ENCODE measurements around the gene RAMACL.

Gene RAMACL

GRCh38 chr6:166618251-166618650 lies 31.8 kb upstream of the RAMACL start:
- DNase-seq (ENCODE audit: low read depth in 3 of 3), result no peak

- DNase-seq (ENCODE audit: low read depth in 3 of 3), result no peak
Observed at GRCh38 chr6:166617359-166617758, 30.9 kb upstream of the RAMACL start.

- DNase-seq (ENCODE audit: low read depth in 3 of 3), result no peak
Observed at GRCh38 chr6:166616261-166617238, 30.1 kb upstream of the RAMACL start.

- no peak for DNase-seq (ENCODE audit: low read depth in 3 of 3)
Observed at GRCh38 chr6:166615059-166615770, 28.7 kb upstream of the RAMACL start.

- DNase-seq (ENCODE audit: low read depth in 3 of 3), result no peak
Observed at GRCh38 chr6:166614589-166614988, 28.1 kb upstream of the RAMACL start.

GRCh38 chr6:166614171-166614583 lies 27.7 kb upstream of the RAMACL start:
- DNase-seq (ENCODE audit: low read depth in 3 of 3), result no peak

- DNase-seq (ENCODE audit: low read depth in 3 of 3), result no peak
Observed at GRCh38 chr6:166613027-166613426, 26.5 kb upstream of the RAMACL start.

GRCh38 chr6:166612471-166612881 lies 26.0 kb upstream of the RAMACL start:
- no peak for DNase-seq (ENCODE audit: low read depth in 3 of 3)

- DNase-seq (ENCODE audit: low read depth in 3 of 3), result no peak
Observed at GRCh38 chr6:166611631-166612030, 25.2 kb upstream of the RAMACL start.

- no peak for DNase-seq (ENCODE audit: low read depth in 3 of 3)
Observed at GRCh38 chr6:166610069-166610468, 23.6 kb upstream of the RAMACL start.

GRCh38 chr6:166608774-166609173 lies 22.3 kb upstream of the RAMACL start:
- no peak for DNase-seq (ENCODE audit: low read depth in 3 of 3)

- no peak for DNase-seq (ENCODE audit: low read depth in 3 of 3)
Observed at GRCh38 chr6:166605752-166606151, 19.3 kb upstream of the RAMACL start.

- DNase-seq (ENCODE audit: low read depth in 3 of 3), result no peak
Observed at GRCh38 chr6:166604911-166605310, 18.4 kb upstream of the RAMACL start.

- no peak for DNase-seq (ENCODE audit: low read depth in 3 of 3)
Observed at GRCh38 chr6:166604328-166604727, 17.9 kb upstream of the RAMACL start.

- DNase-seq (ENCODE audit: low read depth in 3 of 3), result no peak
Observed at GRCh38 chr6:166603043-166603690, 16.7 kb upstream of the RAMACL start.

GRCh38 chr6:166601956-166602355 lies 15.5 kb upstream of the RAMACL start:
- no peak for DNase-seq (ENCODE audit: low read depth in 3 of 3)

GRCh38 chr6:166600931-166601330 lies 14.5 kb upstream of the RAMACL start:
- no peak for DNase-seq (ENCODE audit: low read depth in 3 of 3)

- DNase-seq (ENCODE audit: low read depth in 3 of 3), result no peak
Observed at GRCh38 chr6:166599205-166599604, 12.7 kb upstream of the RAMACL start.

- DNase-seq (ENCODE audit: low read depth in 3 of 3), result no peak
Observed at GRCh38 chr6:166598441-166599138, 12.1 kb upstream of the RAMACL start.

GRCh38 chr6:166597711-166598440 lies 11.4 kb upstream of the RAMACL start:
- no peak for DNase-seq (ENCODE audit: low read depth in 3 of 3)

Measured in stimulated activated CD4-positive, alpha-beta T cell treated with anti-CD3 and anti-CD28 coated beads, TNF-alpha, amount 100 ng/mL, for 24 hours (primary cell).